Muscle layer of colon (tissue), 2 donors: Measurements from ENCODE around the gene PTPN1.

Experiments
- H3K27ac ChIP-seq: one replicate; pipeline ENCODE4 v1.7.0; 2013; ENCODE audit warnings: low read depth, mild to moderate bottlenecking, low read length, moderate library complexity
- H3K27me3 ChIP-seq, 2 donors: one replicate each; pipeline ENCODE4 v1.7.0; 2013; ENCODE audit warnings: low read length in 2 of 2, mild to moderate bottlenecking in 2 of 2; ENCODE audit not compliant: insufficient read depth in 2 of 2, control insufficient read depth in 1 of 2
- H3K36me3 ChIP-seq: one replicate; pipeline ENCODE4 v1.7.0; 2013; ENCODE audit warnings: mild to moderate bottlenecking, low read length; ENCODE audit not compliant: insufficient read depth
- H3K4me1 ChIP-seq: one replicate; pipeline ENCODE4 v1.7.0; 2013; ENCODE audit warnings: mild to moderate bottlenecking, low read length; ENCODE audit not compliant: insufficient read depth
- H3K4me3 ChIP-seq, 2 donors: one replicate each; pipeline ENCODE4 v1.7.0; 2013; ENCODE audit warnings: low read length in 2 of 2, low read depth in 1 of 2, mild to moderate bottlenecking in 1 of 2, moderate library complexity in 1 of 2
- H3K9ac ChIP-seq: one replicate; pipeline ENCODE4 v1.7.0; 2013; ENCODE audit warnings: low read length
- H3K9me3 ChIP-seq: one replicate; pipeline ENCODE4 v1.7.0; 2013; ENCODE audit warnings: mild to moderate bottlenecking, low read length
- donor health status: abdominal sarcoma.
- donor health status: Adenocarcinoma of cecum.

The PTPN1 gene

GRCh38 chr20:50578061-50578777 lies 68.0 kb downstream of the PTPN1 start:
- Histone ChIP-seq H3K9me3 (no peaks in the 10 kb centered on the region), H3K4me3 (no peak overlapping the region), H3K4me1 (peaks cover 25% of the 10 kb centered on the region), H3K27me3 (no peaks in the 10 kb centered on the region), H3K36me3 (peaks cover 67% of the 10 kb centered on the region), H3K9ac (no peak overlapping the region), H3K27ac (peak overlapping the region; percentile 64)

- Histone ChIP-seq H3K36me3 (peaks cover 73% of the 10 kb centered on the region), H3K4me3 (no peak overlapping the region), H3K9me3 (no peaks in the 10 kb centered on the region), H3K27me3 (no peaks in the 10 kb centered on the region), H3K9ac (no peak overlapping the region), H3K4me1 (peaks cover 20% of the 10 kb centered on the region), H3K27ac (no peak overlapping the region)
Observed at GRCh38 chr20:50578778-50579165, 68.6 kb downstream of the PTPN1 start.

GRCh38 chr20:50579511-50579910 lies 69.3 kb downstream of the PTPN1 start:
- Histone ChIP-seq H3K36me3 (peaks cover 73% of the 10 kb centered on the region), H3K9ac (no peak overlapping the region), H3K27ac (no peak overlapping the region)

GRCh38 chr20:50580016-50580747 lies 70.0 kb downstream of the PTPN1 start:
- Histone ChIP-seq H3K4me1 (peaks cover 20% of the 10 kb centered on the region), H3K9ac (no peak overlapping the region), H3K27ac (no peak overlapping the region), H3K9me3 (no peaks in the 10 kb centered on the region), H3K36me3 (peaks cover 68% of the 10 kb centered on the region), H3K4me3 (no peak overlapping the region), H3K27me3 (no peaks in the 10 kb centered on the region)

More at GRCh38 chr20:50579511-50579910, 69.3 kb downstream of the PTPN1 start:
- Histone ChIP-seq H3K4me1 (peaks cover 20% of the 10 kb centered on the region), H3K27me3 (no peaks in the 10 kb centered on the region), H3K4me3 (no peak overlapping the region), H3K9me3 (no peaks in the 10 kb centered on the region)

GRCh38 chr20:50580842-50581544 lies 70.8 kb downstream of the PTPN1 start:
- Histone ChIP-seq H3K4me1 (peaks cover 19% of the 10 kb centered on the region), H3K4me3 (no peak overlapping the region), H3K27ac (no peak overlapping the region), H3K9ac (no peak overlapping the region), H3K9me3 (no peaks in the 10 kb centered on the region), H3K36me3 (peaks cover 75% of the 10 kb centered on the region), H3K27me3 (no peaks in the 10 kb centered on the region)

GRCh38 chr20:50582092-50582491 lies 71.9 kb downstream of the PTPN1 start:
- Histone ChIP-seq H3K27ac (no peak overlapping the region), H3K36me3 (peaks cover 86% of the 10 kb centered on the region), H3K4me3 (no peak overlapping the region), H3K4me1 (peaks cover 14% of the 10 kb centered on the region), H3K9ac (no peak overlapping the region), H3K9me3 (no peaks in the 10 kb centered on the region), H3K27me3 (no peaks in the 10 kb centered on the region)

- H3K27me3 ChIP-seq: no peaks in the 10 kb centered on the region
- H3K9me3 ChIP-seq: no peaks in the 10 kb centered on the region
- peaks cover 85% of the 10 kb centered on the region for H3K36me3 ChIP-seq
- H3K4me3 ChIP-seq: no peak overlapping the region
- H3K27ac ChIP-seq: no peak overlapping the region
- no peak overlapping the region for H3K9ac ChIP-seq
- H3K4me1 ChIP-seq: peaks cover 8% of the 10 kb centered on the region
Observed at GRCh38 chr20:50582591-50583234, 72.5 kb downstream of the PTPN1 start.

- no peak overlapping the region for H3K4me3 ChIP-seq
- no peak overlapping the region for H3K9ac ChIP-seq
- no peak overlapping the region for H3K27ac ChIP-seq
- H3K27me3 ChIP-seq: no peaks in the 10 kb centered on the region
- no peaks in the 10 kb centered on the region for H3K4me1 ChIP-seq
- H3K9me3 ChIP-seq: no peaks in the 10 kb centered on the region
- peaks cover 77% of the 10 kb centered on the region for H3K36me3 ChIP-seq
Observed at GRCh38 chr20:50583442-50584150, 73.4 kb downstream of the PTPN1 start.

GRCh38 chr20:50584687-50585086 lies 74.5 kb downstream of the PTPN1 start:
- Histone ChIP-seq H3K36me3 (peaks cover 70% of the 10 kb centered on the region), H3K4me1 (no peaks in the 10 kb centered on the region), H3K27ac (no peak overlapping the region), H3K9ac (no peak overlapping the region), H3K4me3 (no peak overlapping the region), H3K9me3 (no peaks in the 10 kb centered on the region), H3K27me3 (no peaks in the 10 kb centered on the region)

- no peak overlapping the region for H3K27ac ChIP-seq
- no peaks in the 10 kb centered on the region for H3K4me1 ChIP-seq
- peaks cover 67% of the 10 kb centered on the region for H3K36me3 ChIP-seq
- H3K9me3 ChIP-seq: no peaks in the 10 kb centered on the region
- H3K27me3 ChIP-seq: no peaks in the 10 kb centered on the region
- H3K9ac ChIP-seq: no peak overlapping the region
- no peak overlapping the region for H3K4me3 ChIP-seq
Observed at GRCh38 chr20:50585214-50585613, 75.0 kb downstream of the PTPN1 start.

GRCh38 chr20:50585678-50586077 lies 75.5 kb downstream of the PTPN1 start:
- no peak overlapping the region for H3K4me3 ChIP-seq
- no peaks in the 10 kb centered on the region for H3K9me3 ChIP-seq
- peaks cover 64% of the 10 kb centered on the region for H3K36me3 ChIP-seq
- H3K27me3 ChIP-seq: no peaks in the 10 kb centered on the region
- H3K9ac ChIP-seq: no peak overlapping the region
- H3K27ac ChIP-seq: no peak overlapping the region
- no peaks in the 10 kb centered on the region for H3K4me1 ChIP-seq
